Jurkat, Clone E6-1 (cell line): ENCODE results near the gene SYT8.

Experiments
- DNase-seq: peaks from one replicate; pipeline ENCODE4 v3.0.0-alpha.2; 2011; ENCODE audit warnings: low read depth, low spot score
- H3K4me3 ChIP-seq: 2 replicates; pipeline ENCODE4 v1.5.1; 2011; ENCODE audit warnings: mild to moderate bottlenecking, low read length, control low read depth, moderate library complexity

Gene SYT8

DNA sequence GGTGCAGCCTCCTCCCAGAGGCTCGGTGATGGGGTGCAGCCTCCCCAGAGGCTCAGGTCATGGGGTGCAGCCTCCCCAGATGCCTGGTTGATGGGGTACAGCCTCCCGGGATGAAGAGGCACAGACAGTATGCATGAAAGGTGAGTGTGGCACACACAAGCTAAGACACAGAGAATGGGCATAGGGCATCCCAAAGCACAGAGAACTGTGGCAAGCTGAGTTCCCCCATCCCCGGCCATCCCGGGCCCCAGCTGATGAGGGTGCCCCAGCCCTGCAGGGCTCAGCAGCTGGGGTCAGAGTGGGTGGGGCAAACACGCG is 4.8 kb upstream of the SYT8 start:
- no peak overlapping the region for H3K4me3 ChIP-seq
- DNase-seq, result no peak

DNA sequence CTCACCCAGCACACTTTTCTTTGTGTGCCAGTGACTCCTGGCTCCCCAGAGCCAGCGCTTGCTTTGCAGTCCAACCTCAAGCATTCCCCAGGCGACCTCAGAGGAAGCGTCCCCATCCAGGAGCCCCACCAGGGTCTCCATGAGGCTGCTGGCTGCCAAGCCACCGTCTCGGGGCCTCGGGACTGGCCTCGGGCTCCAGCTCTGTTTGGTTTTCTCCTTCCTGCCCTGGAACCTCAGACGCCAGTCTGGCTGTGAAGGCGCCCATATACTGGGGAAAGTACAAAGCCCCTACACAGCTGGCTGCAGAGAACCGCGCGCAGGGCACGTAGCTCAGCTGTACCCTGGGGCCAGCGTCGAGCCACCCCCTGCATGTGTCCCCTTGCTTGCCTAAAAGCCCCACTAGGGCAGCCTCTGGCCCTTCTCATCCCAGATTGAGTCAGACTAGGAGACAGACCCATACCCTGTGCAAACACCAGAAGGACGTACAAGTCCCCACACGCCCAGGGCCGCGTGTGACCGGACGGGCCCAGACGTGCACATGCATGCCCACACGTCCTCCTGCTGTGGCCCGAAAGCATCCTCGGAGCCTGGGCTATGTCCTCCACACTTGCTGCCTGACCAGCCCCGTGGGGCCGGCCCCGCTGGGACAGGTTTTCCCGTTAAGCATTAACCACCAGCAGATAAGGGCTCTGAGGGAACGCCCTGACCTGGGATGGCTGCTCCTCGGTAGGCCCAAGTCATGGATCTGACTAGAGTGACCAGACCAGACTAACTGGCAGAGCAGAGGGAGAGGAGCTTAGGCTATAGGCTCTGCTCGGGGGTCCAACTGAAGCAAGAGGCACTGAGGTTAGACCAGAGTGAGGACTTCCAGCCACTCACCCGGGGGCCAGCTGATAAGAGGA is 4.2 kb upstream of the SYT8 start:
- H3K4me3 ChIP-seq, result no peak overlapping the region
- DNase-seq, result no peak

DNA sequence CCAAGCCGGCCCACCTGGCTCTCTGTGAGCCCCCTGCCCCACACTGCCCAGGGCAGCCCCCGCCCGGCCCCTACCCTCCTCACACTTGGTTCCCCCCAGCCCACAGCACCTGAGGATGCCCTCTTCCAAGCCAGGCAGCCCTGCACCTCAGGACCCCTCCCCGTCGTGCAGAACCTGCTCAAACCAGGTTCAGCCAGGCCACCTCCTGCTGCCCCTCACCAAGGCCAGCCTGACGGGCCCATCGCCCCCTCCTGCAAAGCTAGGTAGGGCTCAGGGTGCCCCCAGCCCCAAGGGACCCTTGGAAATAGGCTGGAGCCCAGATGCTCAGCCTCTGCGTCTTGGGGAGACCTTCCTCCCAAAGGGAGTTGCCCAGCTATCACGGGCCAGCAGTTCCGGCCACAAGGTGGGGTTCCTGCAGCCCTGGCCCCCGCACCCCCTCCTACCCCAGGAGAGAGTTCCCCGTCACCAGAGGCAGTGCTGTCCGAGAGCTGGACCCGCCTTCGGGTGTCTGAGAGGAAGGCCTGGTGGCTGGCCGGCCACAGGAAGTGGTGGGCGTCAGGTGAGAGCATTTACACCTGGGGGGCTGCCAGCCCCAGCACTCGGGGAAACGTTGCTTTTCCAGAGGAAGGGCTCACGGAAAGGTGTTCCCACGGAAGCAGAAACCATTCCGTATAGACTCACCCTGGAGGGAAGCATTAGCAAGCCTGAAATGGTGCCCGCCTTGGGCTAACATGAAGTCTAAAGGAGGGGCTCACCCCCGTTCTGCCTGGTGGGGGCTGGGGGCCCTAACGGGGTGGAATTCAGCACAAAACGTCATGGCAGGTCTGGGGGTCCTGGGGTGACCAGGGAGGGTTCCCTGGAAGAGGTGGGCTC is 3.2 kb upstream of the SYT8 start:
- H3K4me3 ChIP-seq, result no peak overlapping the region
- DNase-seq, result no peak

DNA sequence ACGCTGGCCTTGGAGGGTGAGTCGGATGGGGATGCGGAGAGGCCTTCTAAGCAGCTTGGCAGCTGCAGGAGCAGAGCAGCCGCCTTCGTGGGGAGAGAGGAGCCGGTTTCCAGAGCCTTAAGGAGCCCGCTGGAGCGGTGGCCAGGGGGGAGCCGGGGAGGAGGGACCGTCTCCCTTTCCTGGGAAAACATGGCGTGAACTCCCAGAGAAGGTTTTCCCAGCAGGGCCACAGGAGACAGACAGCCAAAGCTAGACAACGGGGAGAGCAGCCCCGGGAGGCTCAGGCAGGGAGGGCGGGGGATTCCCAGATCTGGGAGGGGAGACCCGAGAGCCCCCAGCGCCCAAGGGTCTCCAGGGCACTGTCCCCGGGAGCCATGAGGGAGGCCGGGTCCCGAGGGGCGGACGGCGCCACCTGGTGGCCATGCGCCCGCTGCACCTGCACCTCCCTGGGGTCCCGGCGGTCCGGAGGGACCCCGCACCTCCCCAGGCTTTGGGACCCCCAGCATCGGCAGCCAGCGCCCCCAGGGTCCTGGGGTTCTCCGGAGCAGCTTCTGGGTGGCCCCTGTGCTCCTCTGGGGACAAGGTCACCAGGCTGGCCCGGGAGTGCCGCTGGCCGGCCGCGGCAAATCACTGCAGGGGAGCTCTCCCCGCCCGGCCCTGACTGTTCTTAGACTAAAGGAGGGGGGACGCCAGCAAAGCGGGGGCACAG is 2.4 kb upstream of the SYT8 start:
- no peak overlapping the region for H3K4me3 ChIP-seq

DNA sequence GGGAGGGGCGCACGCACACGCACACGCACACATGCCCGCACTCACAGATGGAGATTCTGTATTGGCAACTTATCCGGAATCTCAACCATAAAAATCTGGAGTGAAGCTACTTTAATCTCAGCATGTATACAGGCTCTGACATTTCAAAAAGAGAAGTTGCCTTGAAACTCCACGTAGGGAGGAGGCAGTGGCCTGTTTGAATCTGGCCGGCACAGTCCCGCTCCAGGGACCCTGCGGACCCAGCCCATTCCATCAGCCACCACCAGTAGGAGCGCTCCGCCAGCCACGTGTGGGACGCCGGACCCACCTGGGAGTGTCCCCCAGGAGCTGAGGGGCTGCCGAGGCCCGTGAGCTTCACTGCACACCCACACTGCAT is 1.9 kb upstream of the SYT8 start:
- H3K4me3 ChIP-seq, result no peak overlapping the region
- no peak for DNase-seq

More for the DNA sequence above, 2.4 kb upstream of the SYT8 start:
- DNase-seq, result no peak

DNA sequence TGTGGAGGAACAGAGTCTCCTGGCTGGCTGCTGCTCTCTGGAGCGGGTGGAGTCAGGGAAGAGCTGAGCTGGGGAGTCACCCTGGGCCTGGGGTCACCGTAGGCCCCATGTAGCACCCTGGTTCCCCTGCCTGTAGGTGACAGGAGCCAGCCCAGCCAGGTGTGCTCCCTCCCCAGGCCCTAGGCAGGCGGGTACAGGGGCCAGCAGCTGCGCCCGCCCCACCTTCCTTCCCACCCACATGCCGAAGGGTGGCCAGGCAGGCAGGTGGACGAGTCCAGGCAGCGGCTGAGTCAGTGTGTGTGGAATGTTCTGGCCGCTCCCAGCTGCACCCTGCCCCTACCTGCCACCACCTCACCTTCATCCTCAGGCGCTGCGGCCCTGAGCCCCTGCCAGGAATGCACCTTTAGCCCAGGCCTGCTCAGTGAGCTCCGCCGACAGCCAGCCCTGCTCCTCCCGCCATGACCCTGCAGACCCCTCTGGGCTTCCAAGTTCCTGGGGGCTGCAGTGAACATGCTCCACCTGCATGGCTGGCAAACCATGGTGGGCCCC is 654 bp upstream of the SYT8 start:
- no peak overlapping the region for H3K4me3 ChIP-seq
- no peak for DNase-seq

DNA sequence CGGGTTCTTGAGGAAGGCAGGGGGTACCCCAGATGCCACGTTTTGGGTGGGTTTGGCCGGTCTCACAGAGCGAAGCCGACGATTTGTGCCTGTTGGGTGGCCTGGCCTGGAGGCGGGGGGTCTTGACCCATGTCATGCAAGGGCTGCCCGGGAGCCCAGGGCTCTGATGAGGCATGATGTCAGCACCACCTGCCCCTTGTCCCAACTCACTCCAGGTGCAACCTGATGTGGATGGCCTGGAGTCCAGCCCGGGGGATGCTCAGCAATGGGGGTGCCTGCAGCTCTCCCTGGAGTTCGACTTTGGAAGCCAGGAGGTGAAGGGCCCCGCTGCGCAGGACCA is 851 bp downstream of the SYT8 start:
- no peak overlapping the region for H3K4me3 ChIP-seq
- no peak for DNase-seq

DNA sequence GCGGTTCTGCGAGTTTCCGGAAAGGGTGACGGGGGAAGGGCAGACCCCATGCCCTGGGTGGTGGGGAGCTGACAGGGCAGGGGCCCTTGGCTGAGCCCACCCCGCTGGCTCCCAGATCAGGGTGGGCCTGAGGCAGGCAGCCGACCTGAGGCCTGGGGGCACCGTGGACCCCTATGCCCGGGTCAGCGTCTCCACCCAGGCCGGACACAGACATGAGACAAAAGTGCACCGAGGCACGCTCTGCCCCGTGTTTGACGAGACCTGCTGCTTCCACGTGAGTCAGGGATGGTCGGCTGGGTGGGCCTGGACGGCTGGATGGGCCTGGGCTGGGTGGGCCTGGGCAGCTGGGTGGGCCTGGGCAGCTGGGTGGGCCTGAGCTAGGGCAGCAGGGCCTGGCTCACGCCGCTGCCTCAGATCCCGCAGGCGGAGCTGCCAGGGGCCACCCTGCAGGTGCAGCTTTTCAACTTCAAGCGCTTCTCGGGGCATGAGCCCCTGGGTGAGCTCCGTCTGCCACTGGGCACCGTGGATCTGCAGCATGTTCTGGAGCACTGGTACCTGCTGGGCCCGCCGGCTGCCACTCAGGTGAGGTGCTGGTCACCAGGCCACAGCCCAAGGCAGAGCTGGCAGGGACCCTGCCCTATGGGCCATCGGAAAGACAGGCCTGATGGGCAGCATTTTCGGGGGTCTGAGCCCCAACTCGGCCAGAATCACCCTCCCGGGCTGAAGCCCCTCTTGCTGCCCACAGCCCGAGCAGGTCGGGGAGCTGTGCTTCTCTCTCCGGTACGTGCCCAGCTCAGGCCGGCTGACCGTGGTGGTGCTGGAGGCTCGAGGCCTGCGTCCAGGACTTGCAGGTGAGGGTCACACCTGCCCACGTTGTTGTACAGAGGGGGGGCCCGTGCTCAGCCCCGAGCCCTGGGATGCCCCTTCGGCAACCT is 1.5 kb downstream of the SYT8 start:
- no peak overlapping the region for H3K4me3 ChIP-seq
- no peak for DNase-seq

DNA sequence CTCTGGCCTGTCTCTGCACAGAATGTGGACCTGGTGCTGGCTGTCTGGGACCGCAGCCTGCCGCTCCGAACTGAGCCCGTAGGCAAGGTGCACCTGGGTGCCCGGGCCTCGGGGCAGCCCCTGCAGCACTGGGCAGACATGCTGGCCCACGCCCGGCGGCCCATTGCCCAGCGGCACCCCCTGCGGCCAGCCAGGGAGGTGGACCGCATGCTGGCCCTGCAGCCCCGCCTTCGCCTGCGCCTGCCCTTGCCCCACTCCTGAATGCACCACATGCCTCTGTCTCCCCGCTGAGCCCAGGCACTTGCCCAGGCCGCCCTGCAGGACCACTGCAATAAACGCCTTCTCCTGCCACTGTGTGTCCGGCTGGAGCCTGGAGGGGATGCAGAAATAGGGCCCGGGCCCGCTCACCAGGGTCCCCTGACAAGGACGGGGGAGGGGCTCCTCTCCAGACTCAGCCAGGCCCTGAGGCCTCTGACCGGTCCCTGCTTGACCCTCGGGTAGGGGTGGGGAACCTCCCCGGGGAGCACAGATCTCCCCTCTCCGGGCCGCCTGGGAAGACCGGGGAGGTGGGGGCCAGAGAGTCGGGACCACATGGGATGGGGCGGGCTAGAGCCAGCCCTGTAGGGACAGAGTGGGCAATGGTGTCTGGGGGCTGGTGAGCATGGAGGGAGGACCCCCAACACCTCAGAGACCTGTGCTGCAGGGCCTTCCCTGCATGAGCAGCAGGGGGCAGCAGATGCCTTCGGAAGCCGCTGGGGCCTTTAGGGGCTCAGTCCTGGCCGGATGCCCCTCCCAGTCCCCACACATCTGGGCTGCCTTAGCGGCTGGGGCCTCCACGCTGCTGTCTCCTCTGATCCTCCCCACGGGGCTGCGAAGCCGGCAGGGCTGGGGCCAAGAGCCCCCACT is 2.6 kb downstream of the SYT8 start:
- H3K4me3 ChIP-seq, result no peak overlapping the region
- peak; percentile 42 for DNase-seq

DNA sequence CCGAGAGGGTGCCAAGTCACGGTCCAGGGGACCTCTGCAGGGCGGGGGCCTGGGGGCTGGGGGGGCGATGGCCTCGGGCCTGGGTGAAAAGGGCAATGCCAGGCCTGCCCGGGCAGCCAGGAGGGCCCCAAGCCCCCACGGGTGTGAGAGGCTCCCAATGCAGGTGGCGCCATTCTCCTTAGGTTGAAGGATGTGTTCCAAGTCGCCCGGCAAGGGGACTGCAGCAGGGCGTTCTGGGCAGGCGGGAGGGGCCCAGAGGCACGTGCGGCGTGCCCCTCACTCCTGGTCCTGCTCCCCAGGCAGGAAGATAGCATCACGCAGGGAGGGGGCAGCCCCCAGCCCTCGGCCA is 3.3 kb downstream of the SYT8 start:
- no peak overlapping the region for H3K4me3 ChIP-seq
- no peak for DNase-seq

DNA sequence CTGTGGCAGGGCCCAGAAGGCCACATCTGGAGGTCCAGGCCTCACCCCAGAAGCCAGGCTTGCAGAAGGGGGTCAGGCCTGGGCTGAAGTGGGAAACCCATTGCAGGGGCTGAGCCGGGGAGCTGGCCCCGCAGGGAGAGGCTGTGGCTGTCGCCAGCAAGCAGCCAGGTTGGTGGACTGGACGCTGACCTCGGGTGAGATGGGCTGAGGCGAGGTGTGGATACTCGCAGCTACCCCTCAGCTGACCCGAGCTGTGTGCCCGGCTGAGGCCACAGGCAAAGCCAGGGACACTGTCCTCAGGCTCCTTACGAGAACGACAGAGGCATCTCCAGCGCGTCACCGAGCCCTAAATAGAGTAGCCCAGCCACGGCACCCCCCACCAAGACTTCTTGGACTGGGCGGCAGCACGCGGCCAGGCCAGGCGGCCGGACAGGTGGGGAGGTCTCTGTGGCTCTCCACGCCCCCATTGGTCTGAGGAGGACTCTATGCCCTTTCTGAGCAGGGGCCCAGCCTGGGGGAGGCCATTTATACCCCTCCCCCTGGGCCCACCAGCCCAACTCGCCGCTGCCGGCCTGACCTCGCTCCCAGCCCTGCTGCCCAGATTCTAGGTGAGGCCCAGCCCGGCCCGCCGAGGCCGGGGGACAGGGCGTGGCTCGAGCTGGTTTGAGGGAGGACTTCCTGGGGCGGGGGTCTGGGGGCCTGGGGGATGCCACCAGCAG is 3.8 kb downstream of the SYT8 start, which contains the start of gene TNNI2:
Gene TNNI2 (plus strand): TSS at position 556 of the 719 bp plus-strand sequence. CDS start 716 bp downstream, outside the sequence.
- no peak within 1 kb of the TSS for H3K4me3 ChIP-seq
- DNase-seq, result no peak

DNA sequence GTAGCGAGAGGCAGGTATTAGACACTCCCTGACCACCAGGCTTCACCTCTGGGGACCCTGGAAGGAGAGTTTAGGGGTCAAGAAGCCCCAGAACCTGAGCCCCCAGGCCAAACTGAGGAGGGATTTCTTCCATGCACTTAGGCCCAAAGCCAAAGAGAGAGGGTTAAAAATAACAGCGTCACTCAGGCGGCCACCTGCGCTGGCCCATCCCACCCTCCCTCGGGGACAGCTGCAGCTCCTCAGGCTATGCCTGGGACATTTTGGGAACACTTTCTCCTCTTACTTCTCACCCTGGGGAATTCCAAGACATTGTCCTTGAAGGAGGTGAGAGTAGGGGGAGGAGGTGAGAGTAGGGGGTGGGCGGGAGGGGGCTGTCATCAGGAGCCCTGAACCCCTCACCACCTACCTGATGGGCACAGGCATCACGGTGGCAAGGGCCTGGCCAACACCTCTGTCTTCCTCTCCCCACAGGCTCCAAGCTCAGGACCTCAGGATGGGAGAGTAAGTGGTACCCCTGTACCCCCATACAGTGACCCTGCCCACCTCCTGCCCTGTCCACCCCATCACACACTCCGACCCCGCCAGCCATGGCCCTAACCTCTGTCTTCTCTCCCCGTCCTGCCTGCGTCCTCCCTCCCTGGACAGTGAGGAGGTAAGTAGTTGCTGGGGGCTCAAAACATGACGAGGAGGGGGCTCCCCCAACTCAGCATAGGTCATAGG is 4.6 kb downstream of the SYT8 start:
- no peak for DNase-seq

DNA sequence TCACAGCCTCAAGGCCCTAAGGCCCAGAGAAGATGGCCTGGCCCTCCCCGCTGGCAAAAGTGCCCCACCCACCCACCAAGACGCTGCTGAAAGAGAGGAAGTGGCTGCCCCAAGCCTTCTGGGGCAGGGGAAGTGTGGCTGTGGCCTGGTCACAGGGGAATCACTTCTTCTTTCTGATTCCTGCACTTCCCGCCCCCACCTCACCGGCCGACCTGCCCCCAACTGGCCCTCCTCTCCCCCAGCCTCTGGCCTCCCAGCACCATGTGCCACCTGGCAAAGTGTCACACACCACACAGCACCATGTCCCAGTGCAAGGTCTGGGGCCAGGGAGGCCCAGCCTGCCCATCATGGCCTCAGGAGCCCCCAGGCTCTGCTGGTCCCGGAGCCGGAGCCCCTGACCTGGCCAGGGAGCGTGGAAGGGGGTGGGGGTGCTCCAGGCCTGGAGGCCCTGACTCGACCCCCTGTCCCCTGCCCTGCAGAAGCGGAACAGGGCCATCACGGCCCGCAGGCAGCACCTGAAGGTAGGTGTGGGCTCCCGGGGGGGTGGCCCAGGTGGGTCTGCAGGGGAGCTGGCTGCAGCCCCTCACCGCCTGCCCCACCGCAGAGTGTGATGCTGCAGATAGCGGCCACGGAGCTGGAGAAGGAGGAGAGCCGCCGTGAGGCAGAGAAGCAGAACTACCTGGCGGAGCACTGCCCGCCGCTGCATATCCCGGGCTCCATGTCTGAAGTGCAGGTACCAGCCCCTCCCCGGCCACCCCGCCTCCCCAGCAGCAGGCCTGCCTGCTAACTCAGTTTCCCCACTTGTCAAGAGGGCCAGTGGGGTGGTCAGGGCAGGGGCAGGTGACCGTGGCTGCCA is 5.4 kb downstream of the SYT8 start:
- DNase-seq, result no peak
- no peak overlapping the region for H3K4me3 ChIP-seq

More for the DNA sequence above, 4.6 kb downstream of the SYT8 start:
- H3K4me3 ChIP-seq, result no peak overlapping the region

DNA sequence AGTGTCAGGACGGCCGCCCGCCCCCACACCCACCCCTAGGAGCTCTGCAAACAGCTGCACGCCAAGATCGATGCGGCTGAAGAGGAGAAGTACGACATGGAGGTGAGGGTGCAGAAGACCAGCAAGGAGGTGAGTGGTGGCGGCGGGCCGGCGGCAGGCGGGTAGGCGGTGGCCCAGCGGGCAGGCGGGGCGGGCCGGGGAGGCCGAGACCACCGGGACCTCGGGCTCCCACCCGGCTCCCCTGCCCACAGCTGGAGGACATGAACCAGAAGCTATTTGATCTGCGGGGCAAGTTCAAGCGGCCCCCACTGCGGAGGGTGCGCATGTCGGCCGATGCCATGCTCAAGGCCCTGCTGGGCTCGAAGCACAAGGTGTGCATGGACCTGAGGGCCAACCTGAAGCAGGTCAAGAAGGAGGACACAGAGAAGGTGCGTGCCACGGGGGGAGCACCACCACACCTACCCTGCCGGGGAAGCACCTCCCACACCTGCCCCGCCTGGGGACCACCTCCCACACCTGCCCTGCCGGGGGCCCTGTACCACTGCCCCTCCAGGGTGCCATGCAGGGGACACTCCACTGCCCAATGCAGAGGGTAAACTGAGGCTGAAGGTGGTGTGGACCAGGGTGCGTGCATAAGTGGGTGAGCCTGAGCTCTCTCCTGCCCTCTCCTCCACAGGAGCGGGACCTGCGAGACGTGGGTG is 6.1 kb downstream of the SYT8 start:
- no peak overlapping the region for H3K4me3 ChIP-seq
- no peak for DNase-seq
